Measurements from ENCODE around the gene MBNL1.

The MBNL1 gene

GRCh38 chr3:152293347-152294006 lies 24.7 kb downstream of the MBNL1 start:
- ATAC-seq: no peak
- TF ChIP-seq SNAI2 (CRISPR knock-in tag; IDR thresholded peaks at IDR 0.05): no peak
- TF ChIP-seq POU6F1 (CRISPR knock-in tag; IDR thresholded peaks at IDR 0.05; ENCODE audit: borderline replicate concordance, low read depth): no peak
- TF ChIP-seq, protein P1, sequence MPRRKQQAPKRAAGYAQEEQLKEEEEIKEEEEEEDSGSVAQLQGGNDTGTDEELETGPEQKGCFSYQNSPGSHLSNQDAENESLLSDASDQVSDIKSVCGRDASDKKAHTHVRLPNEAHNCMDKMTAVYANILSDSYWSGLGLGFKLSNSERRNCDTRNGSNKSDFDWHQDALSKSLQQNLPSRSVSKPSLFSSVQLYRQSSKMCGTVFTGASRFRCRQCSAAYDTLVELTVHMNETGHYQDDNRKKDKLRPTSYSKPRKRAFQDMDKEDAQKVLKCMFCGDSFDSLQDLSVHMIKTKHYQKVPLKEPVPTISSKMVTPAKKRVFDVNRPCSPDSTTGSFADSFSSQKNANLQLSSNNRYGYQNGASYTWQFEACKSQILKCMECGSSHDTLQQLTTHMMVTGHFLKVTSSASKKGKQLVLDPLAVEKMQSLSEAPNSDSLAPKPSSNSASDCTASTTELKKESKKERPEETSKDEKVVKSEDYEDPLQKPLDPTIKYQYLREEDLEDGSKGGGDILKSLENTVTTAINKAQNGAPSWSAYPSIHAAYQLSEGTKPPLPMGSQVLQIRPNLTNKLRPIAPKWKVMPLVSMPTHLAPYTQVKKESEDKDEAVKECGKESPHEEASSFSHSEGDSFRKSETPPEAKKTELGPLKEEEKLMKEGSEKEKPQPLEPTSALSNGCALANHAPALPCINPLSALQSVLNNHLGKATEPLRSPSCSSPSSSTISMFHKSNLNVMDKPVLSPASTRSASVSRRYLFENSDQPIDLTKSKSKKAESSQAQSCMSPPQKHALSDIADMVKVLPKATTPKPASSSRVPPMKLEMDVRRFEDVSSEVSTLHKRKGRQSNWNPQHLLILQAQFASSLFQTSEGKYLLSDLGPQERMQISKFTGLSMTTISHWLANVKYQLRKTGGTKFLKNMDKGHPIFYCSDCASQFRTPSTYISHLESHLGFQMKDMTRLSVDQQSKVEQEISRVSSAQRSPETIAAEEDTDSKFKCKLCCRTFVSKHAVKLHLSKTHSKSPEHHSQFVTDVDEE (CRISPR knock-in tag; IDR thresholded peaks at IDR 0.05): no peak
- no peak for TF ChIP-seq ZNF70 (CRISPR knock-in tag; IDR thresholded peaks at IDR 0.05)
- no peak for TF ChIP-seq ZC3H10 (CRISPR knock-in tag; IDR thresholded peaks at IDR 0.05)
- no peak for TF ChIP-seq ISL1 (CRISPR knock-in tag; IDR thresholded peaks at IDR 0.05)
- no peak for TF ChIP-seq ESRRG (CRISPR knock-in tag; IDR thresholded peaks at IDR 0.05)
- TF ChIP-seq TOX (CRISPR knock-in tag; IDR thresholded peaks at IDR 0.05; ENCODE audit: borderline replicate concordance): no peak
- TF ChIP-seq ZNF565 (CRISPR knock-in tag; conservative IDR thresholded peaks at IDR 0.05; ENCODE audit: low read depth): no peak
- TF ChIP-seq, protein P2, sequence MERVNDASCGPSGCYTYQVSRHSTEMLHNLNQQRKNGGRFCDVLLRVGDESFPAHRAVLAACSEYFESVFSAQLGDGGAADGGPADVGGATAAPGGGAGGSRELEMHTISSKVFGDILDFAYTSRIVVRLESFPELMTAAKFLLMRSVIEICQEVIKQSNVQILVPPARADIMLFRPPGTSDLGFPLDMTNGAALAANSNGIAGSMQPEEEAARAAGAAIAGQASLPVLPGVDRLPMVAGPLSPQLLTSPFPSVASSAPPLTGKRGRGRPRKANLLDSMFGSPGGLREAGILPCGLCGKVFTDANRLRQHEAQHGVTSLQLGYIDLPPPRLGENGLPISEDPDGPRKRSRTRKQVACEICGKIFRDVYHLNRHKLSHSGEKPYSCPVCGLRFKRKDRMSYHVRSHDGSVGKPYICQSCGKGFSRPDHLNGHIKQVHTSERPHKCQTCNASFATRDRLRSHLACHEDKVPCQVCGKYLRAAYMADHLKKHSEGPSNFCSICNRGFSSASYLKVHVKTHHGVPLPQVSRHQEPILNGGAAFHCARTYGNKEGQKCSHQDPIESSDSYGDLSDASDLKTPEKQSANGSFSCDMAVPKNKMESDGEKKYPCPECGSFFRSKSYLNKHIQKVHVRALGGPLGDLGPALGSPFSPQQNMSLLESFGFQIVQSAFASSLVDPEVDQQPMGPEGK (CRISPR knock-in tag; IDR thresholded peaks at IDR 0.05; ENCODE audit: borderline replicate concordance): no peak
- TF ChIP-seq ZFP3 (CRISPR knock-in tag; IDR thresholded peaks at IDR 0.05): no peak

DNA sequence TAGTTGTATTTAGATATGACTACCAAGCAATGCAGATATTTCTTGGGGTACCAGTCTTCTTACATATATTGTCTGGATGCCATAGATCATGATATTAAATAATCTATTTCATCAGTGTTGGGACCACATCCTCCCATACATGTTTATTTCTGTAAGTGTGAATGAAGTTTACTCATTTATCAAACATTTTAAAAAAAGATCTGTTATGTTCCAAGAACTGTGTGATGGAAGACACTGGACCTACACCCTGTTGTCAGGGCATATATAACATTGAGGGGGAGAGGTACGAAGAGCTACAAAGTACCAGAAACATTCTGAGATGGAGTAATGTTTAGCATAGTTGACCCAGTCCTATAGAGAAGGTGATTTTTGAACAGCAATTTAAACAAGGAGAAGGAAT lies 26.6 kb downstream of the MBNL1 start:
- TF ChIP-seq PPARA (CRISPR knock-in tag; IDR thresholded peaks at IDR 0.05; ENCODE audit: borderline replicate concordance) (no peak), ZFP30 (CRISPR knock-in tag; IDR thresholded peaks at IDR 0.05) (no peak), ZC3H10 (CRISPR knock-in tag; IDR thresholded peaks at IDR 0.05) (no peak), POU6F1 (CRISPR knock-in tag; IDR thresholded peaks at IDR 0.05; ENCODE audit: borderline replicate concordance, low read depth) (no peak), ESRRG (CRISPR knock-in tag; IDR thresholded peaks at IDR 0.05) (no peak), TCF4 (CRISPR knock-in tag; IDR thresholded peaks at IDR 0.05; ENCODE audit: borderline replicate concordance) (no peak), RARB (CRISPR knock-in tag; IDR thresholded peaks at IDR 0.05) (no peak), ZNF70 (CRISPR knock-in tag; IDR thresholded peaks at IDR 0.05) (no peak)
- TF ChIP-seq, protein P2 (CRISPR knock-in tag; IDR thresholded peaks at IDR 0.05; ENCODE audit: borderline replicate concordance): no peak
- ATAC-seq: no peak

DNA sequence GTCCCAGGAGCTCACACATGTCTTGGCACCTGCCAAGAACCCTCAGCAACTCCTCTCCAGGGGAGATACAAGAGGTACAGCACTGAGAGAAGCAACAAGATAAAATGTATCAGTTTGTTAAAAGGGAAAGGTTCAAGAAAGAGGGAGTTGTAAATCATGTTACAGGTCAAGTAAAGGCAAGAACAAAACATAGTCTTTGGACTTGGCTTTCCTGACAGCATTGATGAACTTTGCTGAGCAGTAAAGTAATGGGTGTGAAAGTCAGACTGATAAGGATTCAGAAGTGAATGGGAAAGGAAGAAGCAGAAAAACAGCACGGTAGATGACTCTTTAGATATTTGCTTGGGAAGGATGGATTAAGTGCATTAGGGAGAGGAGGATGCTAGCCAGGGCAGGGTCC lies 27.1 kb downstream of the MBNL1 start:
- no peak for ATAC-seq
- TF ChIP-seq ZNF565 (CRISPR knock-in tag; conservative IDR thresholded peaks at IDR 0.05; ENCODE audit: low read depth) (no peak), ISL1 (CRISPR knock-in tag; IDR thresholded peaks at IDR 0.05) (no peak), OSR1 (CRISPR knock-in tag; IDR thresholded peaks at IDR 0.05) (no peak), ESRRG (CRISPR knock-in tag; IDR thresholded peaks at IDR 0.05) (no peak), ZNF8 (CRISPR knock-in tag; IDR thresholded peaks at IDR 0.05) (no peak), GLIS3 (CRISPR knock-in tag; IDR thresholded peaks at IDR 0.05) (no peak), RARB (CRISPR knock-in tag; IDR thresholded peaks at IDR 0.05) (no peak), ZFP30 (CRISPR knock-in tag; IDR thresholded peaks at IDR 0.05) (no peak)
- TF ChIP-seq, protein P1 (CRISPR knock-in tag; IDR thresholded peaks at IDR 0.05): no peak
- TF ChIP-seq, protein P3, sequence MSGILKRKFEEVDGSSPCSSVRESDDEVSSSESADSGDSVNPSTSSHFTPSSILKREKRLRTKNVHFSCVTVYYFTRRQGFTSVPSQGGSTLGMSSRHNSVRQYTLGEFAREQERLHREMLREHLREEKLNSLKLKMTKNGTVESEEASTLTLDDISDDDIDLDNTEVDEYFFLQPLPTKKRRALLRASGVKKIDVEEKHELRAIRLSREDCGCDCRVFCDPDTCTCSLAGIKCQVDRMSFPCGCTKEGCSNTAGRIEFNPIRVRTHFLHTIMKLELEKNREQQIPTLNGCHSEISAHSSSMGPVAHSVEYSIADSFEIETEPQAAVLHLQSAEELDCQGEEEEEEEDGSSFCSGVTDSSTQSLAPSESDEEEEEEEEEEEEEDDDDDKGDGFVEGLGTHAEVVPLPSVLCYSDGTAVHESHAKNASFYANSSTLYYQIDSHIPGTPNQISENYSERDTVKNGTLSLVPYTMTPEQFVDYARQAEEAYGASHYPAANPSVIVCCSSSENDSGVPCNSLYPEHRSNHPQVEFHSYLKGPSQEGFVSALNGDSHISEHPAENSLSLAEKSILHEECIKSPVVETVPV (CRISPR knock-in tag; IDR thresholded peaks at IDR 0.05): no peak
